SK-N-SH treated with all-trans-retinoic acid at 6 μM for 48 hours (cell line): Measurements from ENCODE around the gene WARS2.

ENCODE experiments used
- ATAC-seq: fragments of 200-7000 bp; cut with Tn5 transposase; 3 replicates; pipeline ENCODE4 v1.9.1; 2020; ENCODE audit warnings: mild to moderate bottlenecking, moderate library complexity
- ARNTL ChIP-seq: fragments of 450-650 bp; formaldehyde crosslinking; IDR thresholded peaks from 2 replicates; pipeline ENCODE4 v1.5.0; 2020; ENCODE audit warnings: low read depth, mild to moderate bottlenecking, moderate library complexity, borderline replicate concordance
- BACH2 ChIP-seq: fragments of 250-450 bp; sonication (Bioruptor Pico); IDR thresholded peaks from 2 replicates; pipeline ENCODE4 v1.9.0; 2021; ENCODE audit warnings: mild to moderate bottlenecking, borderline replicate concordance
- CREB5 ChIP-seq: fragments of 250-450 bp; sonication (Bioruptor Pico); IDR thresholded peaks from 2 replicates; pipeline ENCODE4 v1.5.1; 2020; ENCODE audit warnings: low read depth, mild to moderate bottlenecking, moderate library complexity
- CSDC2 ChIP-seq: fragments of 250-450 bp; sonication (Bioruptor Pico); IDR thresholded peaks from 2 replicates; pipeline ENCODE4 v1.5.0; 2020; ENCODE audit warnings: mild to moderate bottlenecking, moderate library complexity
- CSRNP3 ChIP-seq: fragments of 250-450 bp; sonication (Bioruptor Pico); IDR thresholded peaks from 2 replicates; pipeline ENCODE4 v1.5.1; 2021; ENCODE audit warnings: mild to moderate bottlenecking, moderate library complexity
- ESRRG ChIP-seq: fragments of 250-450 bp; sonication (Bioruptor Pico); IDR thresholded peaks from 2 replicates; pipeline ENCODE4 v1.6.1; 2021; ENCODE audit warnings: mild to moderate bottlenecking
- GLIS3 ChIP-seq: fragments of 250-450 bp; sonication (Bioruptor Pico); IDR thresholded peaks from 2 replicates; pipeline ENCODE4 v1.5.0; 2020; ENCODE audit warnings: mild to moderate bottlenecking, moderate library complexity
- ISL1 ChIP-seq: fragments of 250-450 bp; sonication (Bioruptor Pico); IDR thresholded peaks from 2 replicates; pipeline ENCODE4 v2.1.2; 2022; ENCODE audit warnings: mild to moderate bottlenecking, moderate library complexity
- OSR1 ChIP-seq: fragments of 250-450 bp; sonication (Bioruptor Pico); IDR thresholded peaks from 2 replicates; pipeline ENCODE4 v1.8.0; 2022; ENCODE audit warnings: moderate library complexity, mild to moderate bottlenecking, inconsistent platforms
- PATZ1 ChIP-seq: fragments of 250-450 bp; sonication (Bioruptor Pico); IDR thresholded peaks from 2 replicates; pipeline ENCODE4 v1.8.0; 2020; ENCODE audit warnings: mild to moderate bottlenecking, moderate library complexity, borderline replicate concordance
- POU6F1 ChIP-seq: fragments of 250-450 bp; sonication (Bioruptor Pico); IDR thresholded peaks from 2 replicates; pipeline ENCODE4 v1.8.0; 2021; ENCODE audit warnings: low read depth, mild to moderate bottlenecking, moderate library complexity, borderline replicate concordance
- PPARA ChIP-seq: fragments of 250-450 bp; sonication (Bioruptor Pico); IDR thresholded peaks from 2 replicates; pipeline ENCODE4 v1.5.0; 2020; ENCODE audit warnings: mild to moderate bottlenecking, borderline replicate concordance
- RARB ChIP-seq: fragments of 250-450 bp; sonication (Bioruptor Pico); IDR thresholded peaks from 2 replicates; pipeline ENCODE4 v1.8.0; 2021; ENCODE audit warnings: mild to moderate bottlenecking, moderate library complexity
- SNAI2 ChIP-seq: fragments of 250-450 bp; sonication (Bioruptor Pico); IDR thresholded peaks from 2 replicates; pipeline ENCODE4 v1.5.0; 2020; ENCODE audit warnings: mild to moderate bottlenecking, moderate library complexity
- TCF4 ChIP-seq: fragments of 250-450 bp; sonication (Bioruptor Pico); IDR thresholded peaks from 2 replicates; pipeline ENCODE4 v1.8.0; 2021; ENCODE audit warnings: mild to moderate bottlenecking, moderate library complexity, borderline replicate concordance
- TOX ChIP-seq: fragments of 250-450 bp; sonication (Bioruptor Pico); IDR thresholded peaks from 2 replicates; pipeline ENCODE4 v1.8.0; 2021; ENCODE audit warnings: mild to moderate bottlenecking, moderate library complexity, borderline replicate concordance
- TSHZ2 ChIP-seq: fragments of 250-450 bp; sonication (Bioruptor Pico); IDR thresholded peaks from 2 replicates; pipeline ENCODE4 v1.5.0; 2020; ENCODE audit warnings: mild to moderate bottlenecking, moderate library complexity
- ZC3H10 ChIP-seq: fragments of 250-450 bp; sonication (Bioruptor Pico); IDR thresholded peaks from 2 replicates; pipeline ENCODE4 v1.5.1; 2021; ENCODE audit warnings: mild to moderate bottlenecking, moderate library complexity
- ZFP3 ChIP-seq: fragments of 250-450 bp; sonication (Bioruptor Pico); IDR thresholded peaks from 2 replicates; pipeline ENCODE4 v1.5.0; 2020; ENCODE audit warnings: mild to moderate bottlenecking, moderate library complexity
- ZFP30 ChIP-seq: fragments of 450-650 bp; formaldehyde crosslinking; IDR thresholded peaks from 2 replicates; pipeline ENCODE4 v1.5.0; 2022; ENCODE audit warnings: mild to moderate bottlenecking, moderate library complexity
- ZNF565 ChIP-seq: fragments of 450-650 bp; formaldehyde crosslinking; conservative IDR thresholded peaks from 2 replicates; pipeline ENCODE4 v1.5.0; 2020; ENCODE audit warnings: low read depth, mild to moderate bottlenecking, moderate library complexity
- ZNF70 ChIP-seq: fragments of 450-650 bp; formaldehyde crosslinking; IDR thresholded peaks from 2 replicates; pipeline ENCODE4 v1.5.0; 2020; ENCODE audit warnings: mild to moderate bottlenecking, moderate library complexity
- ZNF8 ChIP-seq: fragments of 450-650 bp; formaldehyde crosslinking; IDR thresholded peaks from 2 replicates; pipeline ENCODE4 v1.5.0; 2020; ENCODE audit warnings: mild to moderate bottlenecking, moderate library complexity

Gene WARS2

GRCh38 chr1:119061700-119062099 lies 78.8 kb downstream of the WARS2 start:
- ATAC-seq, result no peak
- TF ChIP-seq ZNF8 (CRISPR knock-in tag) (no peak), ZC3H10 (CRISPR knock-in tag) (no peak), ISL1 (CRISPR knock-in tag) (no peak), CSRNP3 (CRISPR knock-in tag) (no peak)

- no peak for ATAC-seq
- no peak for TF ChIP-seq ZNF565 (CRISPR knock-in tag)
- no peak for TF ChIP-seq PATZ1 (CRISPR knock-in tag)
- no peak for TF ChIP-seq ZFP30
- TF ChIP-seq CSDC2 (CRISPR knock-in tag), result no peak
- no peak for TF ChIP-seq TOX (CRISPR knock-in tag)
- TF ChIP-seq GLIS3 (CRISPR knock-in tag), result no peak
- no peak for TF ChIP-seq TSHZ2 (CRISPR knock-in tag)
- TF ChIP-seq ESRRG, result no peak
- no peak for TF ChIP-seq TCF4
- TF ChIP-seq ISL1 (CRISPR knock-in tag), result no peak
- TF ChIP-seq ZC3H10 (CRISPR knock-in tag), result no peak
- TF ChIP-seq CSRNP3 (CRISPR knock-in tag), result no peak
- no peak for TF ChIP-seq BACH2
- no peak for TF ChIP-seq ZFP3 (CRISPR knock-in tag)
- no peak for TF ChIP-seq CREB5 (CRISPR knock-in tag)
- no peak for TF ChIP-seq ZNF8 (CRISPR knock-in tag)
- no peak for TF ChIP-seq POU6F1 (CRISPR knock-in tag)
- no peak for TF ChIP-seq SNAI2 (CRISPR knock-in tag)
- no peak for TF ChIP-seq ZNF70 (CRISPR knock-in tag)
- TF ChIP-seq, all 23 proteins: peak for 0
These were observed 84.9 kb downstream of the WARS2 start for GRCh38 chr1:119055568-119055967.

- no peak for ATAC-seq
- TF ChIP-seq ESRRG (no peak), ARNTL (CRISPR knock-in tag) (no peak), PPARA (CRISPR knock-in tag) (no peak), CSRNP3 (CRISPR knock-in tag) (no peak), TCF4 (no peak), RARB (CRISPR knock-in tag) (no peak), ZNF8 (CRISPR knock-in tag) (no peak), OSR1 (no peak), ZNF565 (CRISPR knock-in tag) (no peak)
These were observed 86.5 kb downstream of the WARS2 start for GRCh38 chr1:119053917-119054316.
